Left renal pelvis (tissue), 4 donors: ENCODE results near the gene CEBPG. TPM values are rescaled to one million over a fixed set of nuclear protein-coding genes. Genes with fewer than 3 reads are reported as not detected.

ENCODE experiments used
- DNase-seq, 4 donors: peaks; one replicate each; pipeline ENCODE4 v3.0.0-alpha.2; 2013; ENCODE audit warnings: low read depth in 4 of 4, low spot score in 3 of 4
- polyA plus RNA-seq, 4 donors: library from polyadenylated mRNA; unstranded; fragments of 120-200 nt; gene quantifications; one replicate each; pipeline ENCODE4 v1.2.1, GENCODE V29; 2013; ENCODE audit not compliant: insufficient read length in 4 of 4

The CEBPG gene
- polyA plus RNA-seq, 4 donors: 19.2 to 28.6 (median 23.2) TPM

DNA sequence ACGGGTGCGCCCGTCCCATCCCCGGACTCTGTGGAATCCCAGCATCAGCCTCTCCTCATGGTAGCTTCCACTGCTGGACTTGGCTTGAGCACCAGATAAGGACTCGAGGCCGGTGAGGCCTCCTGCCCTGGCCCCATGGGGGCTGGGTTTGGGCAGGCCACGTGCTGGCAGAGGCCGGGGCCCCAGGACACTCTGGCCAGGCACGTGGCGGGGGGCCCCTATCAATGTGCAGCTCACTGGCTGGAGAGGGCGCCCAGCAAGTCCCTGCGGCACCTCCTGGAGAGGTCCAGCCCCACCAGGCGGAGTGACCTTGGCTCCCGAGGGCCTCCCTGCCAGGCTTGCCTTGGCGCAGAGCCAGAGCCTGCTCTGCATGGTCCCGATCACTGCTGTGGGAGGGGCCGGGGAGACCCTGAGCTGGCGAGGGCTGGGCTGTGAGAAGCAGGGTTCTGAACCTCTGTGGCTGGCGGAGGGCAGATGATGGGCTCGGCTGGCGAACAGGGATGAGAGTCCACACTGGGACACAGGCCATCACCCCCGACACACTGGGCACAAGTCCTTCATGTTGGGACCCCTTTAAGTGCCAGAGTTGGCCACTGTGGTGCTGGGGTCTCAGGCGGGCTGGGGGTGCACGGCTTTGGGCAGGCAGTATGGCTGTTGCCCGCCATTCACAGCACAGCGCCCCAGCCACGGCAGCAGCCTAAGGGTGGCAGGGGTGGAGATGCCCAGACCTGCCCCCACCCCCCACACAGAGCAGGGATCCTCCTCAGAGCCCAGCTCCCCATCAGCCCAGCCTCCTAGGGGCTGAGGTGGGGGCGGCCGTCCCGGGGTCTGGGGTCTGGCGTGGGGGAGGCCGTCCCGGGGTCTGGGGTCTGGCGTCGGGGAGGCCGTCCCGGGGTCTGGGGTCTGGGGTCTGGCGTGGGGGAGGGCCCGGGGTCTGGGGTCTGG, 19.1 kb downstream of the CEBPG start:
- DNase-seq: no peak

DNA sequence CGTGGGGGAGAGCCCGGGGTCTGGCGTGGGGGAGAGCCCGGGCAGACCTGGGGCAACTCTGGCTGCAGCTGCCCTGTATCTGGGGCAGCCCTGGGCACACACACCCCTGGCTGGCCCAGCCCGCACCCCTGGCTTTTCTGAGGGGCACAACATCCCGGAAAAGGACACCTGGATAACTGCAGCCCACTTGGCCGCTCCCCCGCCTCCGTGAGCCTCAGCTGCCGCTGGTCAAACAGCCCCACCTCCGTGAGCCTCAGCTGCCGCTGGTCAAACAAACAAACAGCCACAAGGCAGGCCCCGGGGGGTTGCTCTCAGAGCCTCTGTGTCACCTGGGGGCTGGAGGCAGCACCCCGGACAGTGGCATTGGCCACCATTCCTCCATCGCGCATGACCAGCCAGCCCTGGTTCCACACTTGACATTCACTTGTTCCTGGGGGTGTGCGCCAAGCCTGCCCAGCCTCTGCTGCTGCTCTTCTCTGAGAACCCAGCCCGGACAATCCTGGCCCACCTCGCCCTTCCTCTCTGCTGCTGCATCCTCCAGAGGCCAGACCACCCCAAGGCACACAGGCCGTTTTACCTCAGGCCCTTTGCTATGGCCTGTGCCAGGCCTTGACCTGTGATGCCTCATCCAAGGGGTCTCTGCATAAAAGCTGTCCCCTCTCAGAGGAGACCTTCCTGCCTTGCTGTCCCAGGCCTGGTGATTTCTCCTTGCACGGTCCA, 19.9 kb downstream of the CEBPG start:
- DNase-seq: no peak

DNA sequence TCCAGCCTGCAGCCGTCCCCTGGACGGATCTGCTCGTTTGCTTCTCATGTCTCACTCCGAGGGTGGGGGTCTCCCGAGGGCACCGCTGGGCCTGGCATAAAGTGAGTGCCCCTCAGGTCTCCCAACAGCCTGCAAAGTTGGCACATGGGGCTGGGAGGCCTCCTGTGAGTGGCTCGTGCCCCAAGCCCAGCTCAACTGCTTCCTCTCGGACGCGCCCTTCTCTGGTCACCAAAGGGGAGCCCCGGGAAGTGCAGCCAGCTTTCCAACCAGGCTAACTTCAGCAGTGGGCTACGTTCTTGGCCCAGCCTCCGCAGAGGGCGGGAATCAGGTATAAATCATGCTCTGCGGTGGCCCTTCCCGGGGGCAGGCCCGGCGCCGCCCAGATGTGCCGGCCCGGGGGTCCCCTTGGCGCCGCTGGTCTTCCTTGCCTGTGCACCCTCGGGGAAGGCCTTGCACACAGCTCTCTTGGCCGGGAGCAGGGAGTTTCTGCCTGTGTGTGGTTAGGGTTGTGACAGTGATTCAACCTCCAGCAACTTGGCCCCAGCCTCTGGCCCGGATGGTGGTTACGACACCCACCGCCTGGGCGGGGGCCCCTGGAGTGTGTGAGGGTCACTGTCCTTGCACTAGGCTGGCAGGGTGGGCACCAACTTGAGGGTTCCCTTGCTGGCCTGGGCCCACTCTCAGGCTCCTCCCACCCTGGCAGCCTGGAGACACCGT, 20.7 kb downstream of the CEBPG start:
- DNase-seq: no peak

DNA sequence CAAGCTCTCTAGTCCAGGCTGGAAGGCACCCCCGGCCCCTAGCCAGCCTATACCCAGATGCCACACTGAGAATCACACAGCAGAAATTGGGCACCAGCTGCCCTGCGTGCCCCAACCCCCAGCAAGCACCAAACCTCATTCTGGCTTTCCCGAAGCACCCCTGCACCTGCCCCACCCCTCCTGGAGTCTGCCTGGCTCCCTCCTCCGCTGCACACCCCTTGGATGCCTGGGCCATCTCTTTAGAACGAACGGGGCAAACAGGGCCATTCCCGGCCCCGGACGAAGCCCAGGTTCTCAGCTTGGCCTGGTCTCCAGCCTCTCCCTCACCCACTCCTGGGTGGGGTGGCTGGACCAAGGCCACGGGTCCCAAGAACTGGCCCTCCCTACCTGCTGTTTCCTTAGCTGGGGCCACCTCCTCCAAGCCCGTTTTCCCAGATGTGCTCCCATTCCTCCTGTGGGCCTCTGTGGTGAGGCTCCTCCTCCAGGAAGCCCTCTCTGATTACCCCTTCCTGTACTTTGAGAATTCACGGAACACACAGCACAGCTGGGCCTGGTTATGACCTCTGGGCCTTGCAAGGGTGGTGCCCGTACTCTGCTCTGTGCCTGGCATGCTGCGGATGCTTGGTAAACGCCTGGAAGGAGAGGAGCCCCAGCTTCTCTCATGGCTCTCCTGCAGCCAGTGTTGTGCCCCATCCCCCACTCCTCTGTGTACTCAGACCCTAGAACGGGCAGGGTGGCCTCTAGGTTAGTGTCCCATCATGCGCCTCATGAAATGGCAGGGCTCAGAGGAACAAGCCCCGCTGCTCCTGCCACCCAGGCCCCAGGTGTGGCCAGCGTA, 21.4 kb downstream of the CEBPG start:
- no peak for DNase-seq

DNA sequence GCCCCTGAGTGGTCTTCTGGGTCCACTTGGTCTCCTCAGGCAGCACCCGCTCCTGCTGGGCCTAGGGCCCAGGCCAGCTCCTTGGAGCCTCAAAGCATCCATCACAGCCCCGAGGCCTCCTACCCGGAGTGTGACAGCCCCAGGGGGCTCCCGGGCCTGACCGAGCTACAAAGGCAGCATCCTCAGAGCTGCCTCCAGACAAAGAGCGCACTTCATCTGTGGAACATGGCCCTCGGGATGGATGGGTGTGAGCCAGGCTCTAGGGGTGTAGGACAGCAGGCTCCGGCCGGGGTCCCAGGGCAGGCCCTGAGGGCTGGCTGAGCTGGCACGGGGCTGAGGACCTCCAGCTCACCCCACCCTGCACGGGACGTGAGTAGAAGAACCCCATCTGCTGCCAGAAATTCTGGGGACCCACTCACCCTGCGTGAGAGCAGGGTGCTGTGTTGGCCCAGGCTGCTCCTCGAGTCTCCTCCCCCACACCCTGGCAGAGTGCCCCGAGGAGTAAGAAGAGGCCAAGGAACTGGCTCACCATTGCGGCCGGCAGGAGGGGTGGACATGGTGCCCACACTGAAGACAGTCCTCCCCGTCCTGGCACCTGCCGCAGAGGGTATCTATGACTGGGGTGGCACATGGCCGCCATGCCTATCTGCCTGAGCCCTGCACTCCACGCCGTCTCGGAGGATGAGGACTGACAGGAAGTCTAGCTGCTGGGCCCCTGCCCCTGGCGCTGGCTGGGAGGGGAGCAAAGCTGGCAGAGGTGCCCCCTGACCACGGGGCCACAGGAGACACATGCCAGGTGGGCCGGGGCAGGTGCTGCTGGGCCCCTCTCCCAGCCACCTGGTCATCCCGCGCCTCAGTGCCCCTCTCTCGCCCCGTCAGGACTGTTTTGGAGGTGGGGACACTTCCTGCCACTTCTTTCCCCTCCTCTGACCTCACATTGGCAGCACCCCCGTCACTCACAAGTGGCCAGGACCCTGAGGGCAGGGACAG, 22.3 kb downstream of the CEBPG start:
- DNase-seq: no peak

DNA sequence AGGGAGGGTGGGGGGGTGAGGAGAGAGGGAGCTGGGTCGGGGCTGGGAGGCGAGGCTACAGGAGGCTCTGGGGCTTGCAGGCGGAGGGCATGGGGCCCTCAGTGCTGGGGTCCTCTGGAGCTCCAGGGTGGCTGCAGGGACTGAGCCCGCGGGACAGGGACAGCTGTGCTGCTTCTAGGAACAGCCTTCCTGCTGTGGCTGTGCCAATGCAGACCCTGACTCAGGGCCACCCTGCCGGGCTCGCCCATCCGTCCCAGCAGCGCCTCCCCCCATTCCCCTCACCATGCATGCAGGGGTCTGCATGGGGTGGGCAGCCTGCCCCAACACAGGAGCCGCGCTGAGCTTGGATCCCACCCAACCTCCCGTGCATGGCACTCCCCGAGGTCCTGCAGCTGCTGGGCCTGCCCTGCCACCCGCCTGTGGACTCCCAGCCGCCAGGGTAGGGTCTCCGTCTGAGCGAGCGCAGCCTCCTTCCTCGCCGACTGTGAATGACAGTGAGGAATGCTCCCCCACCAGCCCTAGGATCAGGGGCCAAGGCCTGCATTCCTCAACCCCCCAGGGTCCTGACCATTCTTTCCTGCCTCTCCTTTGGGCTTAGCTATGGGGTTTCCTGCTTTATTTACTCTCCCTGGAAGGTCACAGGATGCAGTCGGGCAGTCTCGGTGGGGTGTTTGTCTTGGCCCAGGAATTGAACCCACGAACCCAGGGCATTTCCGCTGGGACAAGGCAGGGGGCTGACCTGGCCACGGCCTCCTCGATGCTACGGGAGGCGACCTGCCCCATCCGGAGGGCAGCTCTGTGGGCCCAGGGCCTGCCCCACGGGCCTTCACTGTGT, 23.4 kb downstream of the CEBPG start:
- no peak for DNase-seq

DNA sequence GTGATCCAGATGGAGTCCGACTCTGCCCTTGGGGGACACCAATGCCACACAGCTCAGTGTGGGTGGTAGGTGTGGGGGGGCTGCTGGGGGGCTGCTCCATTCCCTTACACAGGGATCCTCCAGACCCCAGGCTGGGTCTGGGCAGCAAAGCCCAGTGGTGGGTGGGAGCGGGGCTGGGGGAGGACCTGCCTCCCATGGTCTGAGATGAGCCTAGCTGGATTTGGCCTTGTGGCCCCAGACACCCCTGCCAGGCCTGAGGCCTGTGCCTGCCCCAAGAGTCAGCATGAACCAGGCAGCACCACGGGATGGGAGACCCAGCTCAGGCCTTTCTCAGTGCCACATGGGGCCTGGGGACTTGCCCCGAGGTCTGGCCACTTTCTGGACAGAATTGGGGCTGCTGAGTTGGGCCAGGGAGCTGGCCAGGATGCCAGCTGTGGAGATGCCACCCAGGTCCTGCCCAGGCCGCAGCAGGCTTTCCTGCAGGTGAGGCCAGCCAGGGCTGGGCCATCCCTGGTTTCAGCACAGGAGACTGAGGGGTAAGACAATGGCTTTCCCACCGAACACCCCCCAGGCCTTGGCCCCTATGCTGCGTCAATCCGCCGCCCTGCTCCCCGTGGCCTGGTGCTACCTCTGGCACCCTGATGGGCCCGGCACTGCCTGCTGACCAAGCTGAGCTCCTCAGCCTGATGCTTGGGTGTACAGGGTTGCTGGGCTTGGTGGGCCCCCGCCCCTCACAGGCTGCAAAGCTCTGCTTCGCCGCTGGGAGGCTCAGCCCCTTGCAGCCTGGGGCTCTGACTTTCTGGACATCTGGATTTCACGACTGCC, 24.2 kb downstream of the CEBPG start:
- no peak for DNase-seq

DNA sequence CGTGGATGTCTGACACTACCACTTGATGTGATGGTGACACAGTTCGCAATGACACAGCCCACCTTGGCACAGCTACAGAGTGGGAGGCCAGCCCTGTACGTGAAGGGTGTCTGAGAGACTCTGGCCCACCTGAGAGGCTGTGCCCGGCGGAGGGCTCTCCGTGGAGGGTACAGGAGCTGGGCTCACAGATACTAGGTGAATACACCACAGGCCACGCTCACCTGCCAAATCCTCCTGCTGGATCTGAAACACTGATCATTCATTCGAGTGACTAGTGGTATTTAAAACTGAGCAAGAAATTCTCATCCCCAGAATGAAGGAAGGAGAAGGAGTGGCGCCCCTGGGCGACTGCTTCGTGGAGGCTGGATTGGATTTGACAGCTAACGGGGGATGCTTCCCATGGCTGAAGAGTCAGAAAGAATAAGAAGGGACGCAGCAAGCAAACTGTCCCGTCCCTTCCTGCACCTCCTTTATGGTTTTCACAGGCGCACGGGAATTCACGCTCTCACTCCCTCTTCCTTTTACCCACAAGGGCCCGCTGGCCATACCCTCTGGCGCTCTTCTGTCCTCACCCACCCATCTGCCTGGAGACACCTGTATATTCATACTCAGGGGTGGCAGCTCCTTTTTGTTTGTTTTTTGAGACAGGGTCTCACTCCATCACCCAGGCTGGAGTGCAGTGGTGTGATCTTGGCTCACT, 25.0 kb downstream of the CEBPG start:
- no peak for DNase-seq

DNA sequence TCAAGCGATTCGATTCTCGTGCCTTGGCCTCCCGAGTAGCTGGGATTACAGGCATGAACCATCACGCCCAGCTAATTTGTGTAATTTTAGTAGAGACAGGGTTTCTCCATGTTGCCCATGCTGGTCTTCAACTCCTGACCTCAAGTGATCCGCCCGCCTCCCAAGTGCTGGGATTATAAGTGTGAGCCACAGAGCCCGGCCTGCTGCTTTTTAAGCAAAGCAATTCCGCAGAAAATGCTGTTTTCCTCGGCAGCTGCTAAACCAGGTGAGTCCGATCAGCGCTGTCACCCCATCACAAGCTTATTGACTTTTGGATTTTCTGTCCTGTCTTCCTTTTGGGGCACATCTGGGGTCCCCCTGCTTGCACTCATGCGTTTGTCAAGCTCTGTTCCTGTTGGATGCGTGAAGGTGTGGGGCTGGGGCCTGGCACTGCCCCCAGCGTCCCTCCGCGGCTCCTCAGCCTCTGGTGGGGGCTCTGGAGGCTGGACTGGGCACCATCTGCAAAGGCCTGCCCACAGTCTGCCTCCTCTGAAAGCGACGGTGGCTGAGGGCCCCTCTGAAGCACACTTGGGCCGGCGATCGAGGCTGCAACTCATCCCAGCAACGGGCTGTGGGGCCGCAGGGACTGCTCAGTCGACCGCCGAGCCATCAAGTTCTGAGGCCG, 25.7 kb downstream of the CEBPG start:
- DNase-seq: no peak

DNA sequence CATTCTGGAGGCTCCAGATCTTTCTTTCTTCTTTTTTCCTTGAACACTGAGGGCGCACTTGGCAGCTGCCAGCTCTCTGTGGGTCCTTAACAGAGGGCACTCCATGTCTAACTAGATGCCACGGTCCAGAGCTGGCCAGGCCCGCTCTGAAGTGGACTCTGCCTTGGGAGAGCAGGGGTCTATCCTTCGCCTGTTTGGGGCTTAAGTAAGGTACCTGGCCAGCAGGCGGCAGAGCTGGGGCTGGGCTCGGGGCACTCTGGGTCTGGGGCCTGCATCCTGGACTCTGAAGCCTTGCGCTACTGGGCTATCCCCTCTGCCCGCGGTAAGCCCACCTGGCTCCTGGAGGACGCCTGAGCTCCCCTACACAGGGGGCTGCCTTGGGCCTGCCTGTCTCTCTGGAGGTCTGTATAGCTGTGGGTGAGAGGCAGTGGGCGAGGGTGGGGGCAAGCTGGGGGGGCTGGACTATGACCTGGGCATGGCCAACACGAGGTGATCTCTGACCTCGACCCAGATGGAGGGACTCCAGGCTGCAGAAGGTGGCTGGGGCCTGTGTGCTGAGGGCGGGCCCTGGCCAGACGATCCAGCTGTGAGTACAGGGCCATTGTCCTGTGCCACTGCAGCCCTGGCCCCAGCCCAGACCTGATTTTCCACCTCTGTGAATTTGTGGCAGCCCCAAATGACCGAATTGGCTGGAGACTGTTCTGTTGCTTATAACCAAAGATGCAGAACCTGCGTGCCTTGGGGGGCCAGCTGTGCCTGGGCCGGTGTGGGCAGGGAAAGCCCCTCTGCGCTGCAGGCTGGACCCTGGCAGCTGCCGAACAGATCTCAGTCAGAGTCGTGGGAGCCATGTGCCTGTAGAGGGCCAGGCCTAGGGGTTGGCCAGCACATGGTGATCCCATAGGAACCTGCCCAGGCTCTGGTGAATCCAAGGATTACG, 26.5 kb downstream of the CEBPG start:
- no peak for DNase-seq

DNA sequence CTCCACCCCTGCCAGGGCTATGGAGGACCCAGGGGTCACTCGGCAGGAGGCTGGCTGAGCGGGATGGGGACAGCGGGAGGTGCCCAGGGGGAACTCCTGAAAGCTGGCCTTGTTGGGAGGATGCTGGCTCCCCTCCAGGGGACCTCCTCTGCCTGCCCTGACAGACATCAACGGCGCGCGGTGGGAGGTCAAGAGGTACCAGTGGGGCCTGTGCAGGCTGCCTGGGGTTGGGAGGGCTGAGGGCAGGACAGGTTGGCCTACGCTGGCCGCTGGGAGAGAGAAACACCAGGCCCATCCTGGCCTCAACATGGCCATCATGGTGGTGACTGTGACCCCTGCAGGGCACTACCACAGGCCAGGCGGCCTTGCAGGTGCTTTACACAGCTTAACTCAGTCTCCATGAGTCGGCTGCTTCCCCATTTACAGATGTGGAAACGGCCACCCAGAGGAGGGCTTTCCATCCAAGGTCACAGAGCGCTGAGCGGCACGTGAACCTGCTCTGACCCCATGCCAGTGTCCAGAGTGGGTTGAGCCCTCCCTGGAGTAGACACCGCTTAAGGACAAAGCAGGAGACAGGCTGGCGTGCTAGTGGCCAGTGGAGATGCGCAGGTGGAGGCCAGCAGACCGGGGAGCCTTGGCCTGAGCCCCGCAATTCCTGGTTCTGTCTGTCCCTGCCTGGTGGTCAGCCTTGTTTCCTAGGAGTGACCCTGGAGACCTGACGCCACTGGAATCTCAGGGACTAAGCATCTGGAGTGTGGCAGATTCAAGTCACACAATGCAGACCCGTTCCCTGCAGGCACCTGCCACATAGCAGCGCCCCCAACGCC, 27.6 kb downstream of the CEBPG start:
- no peak for DNase-seq

DNA sequence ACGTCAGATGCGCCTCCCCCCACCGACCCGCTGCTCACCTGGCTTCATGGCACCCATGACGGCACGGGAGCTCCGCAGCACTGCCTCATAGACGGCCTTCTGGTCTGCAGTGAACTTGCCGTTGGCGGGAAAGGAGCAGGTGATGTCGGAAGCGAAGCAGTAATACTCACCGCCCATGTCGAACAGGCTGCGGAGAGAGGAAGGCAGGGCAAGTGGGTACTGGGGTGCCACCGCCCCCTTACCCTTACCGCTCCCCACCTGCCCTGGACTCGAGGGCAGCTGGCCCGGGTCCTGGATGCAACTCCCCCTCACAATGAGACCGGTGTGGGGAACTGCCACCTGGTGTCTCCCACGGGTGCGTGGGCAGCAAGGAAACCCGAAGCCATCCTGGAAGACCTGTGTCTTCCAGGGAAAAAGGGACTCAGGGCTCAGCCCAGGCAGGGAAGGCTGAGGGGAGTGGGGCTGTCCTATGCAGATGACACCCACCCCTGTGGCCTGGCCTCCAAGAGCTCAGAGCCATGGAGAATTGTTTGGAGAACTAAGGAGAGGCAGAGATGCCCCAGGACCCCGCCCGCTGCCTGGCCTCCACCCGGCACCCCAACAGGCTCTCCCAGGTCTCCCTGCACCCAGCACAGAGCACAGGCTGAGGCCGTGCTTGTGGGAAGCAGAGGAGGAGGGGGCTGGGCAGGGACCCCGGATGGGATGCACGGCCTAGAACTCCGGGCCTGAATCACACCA, 28.3 kb downstream of the CEBPG start:
- no peak for DNase-seq

DNA sequence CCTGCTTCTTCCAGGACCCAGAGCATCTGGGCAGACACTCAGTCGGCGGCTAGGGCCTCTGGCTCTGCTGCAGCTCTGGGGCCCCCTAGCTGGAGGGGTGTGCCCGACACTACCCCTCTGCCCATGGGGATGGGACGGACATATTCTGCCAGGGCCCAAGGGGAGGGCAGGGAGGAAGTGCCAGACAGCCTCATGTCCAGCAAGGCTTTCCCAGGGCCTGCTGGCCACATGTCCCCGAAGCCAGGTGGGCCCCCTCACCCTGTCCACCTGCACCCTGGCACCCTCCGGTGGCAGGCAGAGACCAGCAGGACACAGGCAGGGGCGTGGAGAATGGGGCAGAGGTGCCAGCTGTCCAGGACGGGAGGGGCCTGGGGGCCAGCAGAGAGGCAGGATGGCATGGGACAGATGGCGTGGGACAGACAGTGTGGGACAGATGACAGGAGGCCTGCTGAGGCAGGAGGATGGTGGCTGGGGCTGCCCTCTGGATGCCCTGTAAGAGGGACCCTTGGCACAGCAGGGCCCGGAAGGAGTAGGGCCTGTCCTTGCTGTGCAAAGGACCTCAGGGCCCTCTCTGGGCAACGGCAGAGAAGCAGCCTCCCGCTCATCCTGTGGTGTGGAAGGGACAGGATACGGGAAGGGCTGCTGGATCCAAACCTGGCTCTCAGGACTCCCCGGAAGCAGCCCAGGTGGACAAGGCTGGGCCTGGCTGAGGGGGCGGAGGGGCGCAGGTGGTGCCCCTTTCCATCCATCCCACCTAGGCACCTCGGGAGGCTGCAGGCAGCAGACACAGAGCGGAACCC, 29.1 kb downstream of the CEBPG start:
- DNase-seq: no peak
